Ureter (tissue), 1 donor: ENCODE results near the gene JAGN1. TPM values are rescaled to one million over a fixed set of nuclear protein-coding genes. Genes with fewer than 3 reads are reported as not detected.
"Not testable (repeated sequence)": the region's sequence is repeated elsewhere in the genome, so short reads cannot be mapped to it uniquely, and the experiment has no call there.

Experiments
- DNase-seq: peaks from one replicate; pipeline ENCODE4 v3.0.0-alpha.2; 2020; ENCODE audit warnings: low spot score
- total RNA-seq: library from RNA; stranded (reverse); gene quantifications from one replicate; pipeline ENCODE4 v1.2.4, GENCODE V29; 2023
- donor health status: DM: yes; HTN: yes; CAD: no.

JAGN1 gene
- total RNA-seq, result 26.6 TPM

GRCh38 chr3:9890249-9891071, at the start of gene JAGN1:
JAGN1 (plus strand) TSS chr3:9890610; CDS start chr3:9890723, 113 bp downstream.
- DNase-seq, result peak; percentile 92

GRCh38 chr3:9841015-9841414, 49.4 kb upstream of the JAGN1 start:
- DNase-seq, result no peak

GRCh38 chr3:9843715-9844438, 46.5 kb upstream of the JAGN1 start, which contains the start of gene RPUSD3:
RPUSD3 (minus strand) TSS chr3:9844008; CDS start chr3:9843990, 18 bp downstream.
- DNase-seq, result peak; percentile 99

GRCh38 chr3:9846231-9846630, 44.2 kb upstream of the JAGN1 start:
- no peak for DNase-seq

GRCh38 chr3:9846931-9847488, 43.4 kb upstream of the JAGN1 start:
- no peak for DNase-seq

DNA sequence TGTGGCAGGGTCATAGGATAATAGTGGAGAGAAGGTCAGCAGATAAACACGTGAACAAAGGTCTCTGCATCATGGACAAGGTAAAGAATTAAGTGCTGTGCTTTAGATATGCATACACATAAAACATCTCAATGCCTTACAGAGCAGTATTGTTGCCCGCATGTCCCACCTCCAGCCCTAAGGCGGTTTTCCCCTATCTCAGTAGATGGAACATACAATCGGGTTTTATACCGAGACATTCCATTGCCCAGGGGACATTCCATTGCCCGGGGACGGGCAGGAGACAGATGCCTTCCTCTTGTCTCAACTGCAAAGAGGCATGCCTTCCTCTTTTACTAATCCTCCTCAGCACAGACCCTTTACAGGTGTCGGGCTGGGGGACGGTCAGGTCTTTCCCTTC, 42.5 kb upstream of the JAGN1 start:
- not testable (repeated sequence) for DNase-seq

- not testable (repeated sequence) for DNase-seq
Measured at GRCh38 chr3:9848860-9849259, 41.5 kb upstream of the JAGN1 start.

GRCh38 chr3:9851383-9851782, 39.0 kb upstream of the JAGN1 start:
- not testable (repeated sequence) for DNase-seq

DNA sequence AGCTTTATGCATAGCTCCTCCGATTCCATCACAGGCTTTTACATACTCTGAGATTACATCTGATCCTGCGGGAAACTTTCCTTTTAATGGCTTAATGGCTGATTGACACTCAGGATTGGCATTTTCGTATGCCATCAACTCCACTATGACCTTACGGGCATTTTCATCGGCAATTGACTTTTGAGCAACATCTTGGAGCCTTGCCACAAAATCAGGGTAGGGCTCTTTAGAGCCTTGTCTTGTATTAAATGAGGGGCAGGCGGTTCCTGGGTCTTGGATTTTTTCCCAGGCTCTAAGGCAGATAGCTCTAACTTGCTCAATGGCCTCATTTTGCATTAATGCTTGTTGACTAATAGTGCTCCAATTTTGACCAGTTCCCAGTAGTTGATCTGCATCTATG, 38.5 kb upstream of the JAGN1 start:
- not testable (repeated sequence) for DNase-seq

GRCh38 chr3:9852528-9852927, 37.9 kb upstream of the JAGN1 start:
- no peak for DNase-seq

GRCh38 chr3:9854291-9854940, 36.0 kb upstream of the JAGN1 start:
- not testable (repeated sequence) for DNase-seq

GRCh38 chr3:9855594-9855993, 34.8 kb upstream of the JAGN1 start:
- no peak for DNase-seq

DNA sequence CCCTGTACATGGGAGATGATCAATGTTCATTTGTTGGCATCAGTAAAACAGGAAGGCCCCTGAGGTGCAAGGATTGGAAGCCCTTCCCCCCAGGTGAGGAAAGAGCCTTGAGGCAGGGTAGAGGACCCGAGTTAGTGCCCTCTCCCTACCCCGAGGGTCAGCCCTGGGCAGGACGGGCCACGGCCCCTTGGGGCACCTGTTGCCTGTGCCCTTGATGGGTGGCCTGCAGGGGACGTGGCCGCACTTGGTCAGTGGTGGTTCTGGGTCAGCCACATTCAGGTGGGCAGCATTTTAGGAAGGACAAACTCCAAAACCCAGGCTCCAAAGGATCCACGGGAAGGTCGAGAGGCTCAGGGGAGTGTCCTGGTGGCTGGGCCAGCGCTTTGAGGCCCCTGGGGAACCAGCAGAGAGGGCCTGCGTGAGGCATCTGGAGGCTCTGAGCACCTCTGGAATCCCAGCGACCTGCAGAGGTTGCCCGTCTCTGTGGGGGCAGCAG, 30.8 kb upstream of the JAGN1 start:
- no peak for DNase-seq

GRCh38 chr3:9861201-9861600, 29.2 kb upstream of the JAGN1 start:
- DNase-seq, result no peak

GRCh38 chr3:9861626-9862130, 28.7 kb upstream of the JAGN1 start:
- no peak for DNase-seq

- DNase-seq, result peak; percentile 67
Measured at GRCh38 chr3:9862391-9863057, 27.9 kb upstream of the JAGN1 start.

DNA sequence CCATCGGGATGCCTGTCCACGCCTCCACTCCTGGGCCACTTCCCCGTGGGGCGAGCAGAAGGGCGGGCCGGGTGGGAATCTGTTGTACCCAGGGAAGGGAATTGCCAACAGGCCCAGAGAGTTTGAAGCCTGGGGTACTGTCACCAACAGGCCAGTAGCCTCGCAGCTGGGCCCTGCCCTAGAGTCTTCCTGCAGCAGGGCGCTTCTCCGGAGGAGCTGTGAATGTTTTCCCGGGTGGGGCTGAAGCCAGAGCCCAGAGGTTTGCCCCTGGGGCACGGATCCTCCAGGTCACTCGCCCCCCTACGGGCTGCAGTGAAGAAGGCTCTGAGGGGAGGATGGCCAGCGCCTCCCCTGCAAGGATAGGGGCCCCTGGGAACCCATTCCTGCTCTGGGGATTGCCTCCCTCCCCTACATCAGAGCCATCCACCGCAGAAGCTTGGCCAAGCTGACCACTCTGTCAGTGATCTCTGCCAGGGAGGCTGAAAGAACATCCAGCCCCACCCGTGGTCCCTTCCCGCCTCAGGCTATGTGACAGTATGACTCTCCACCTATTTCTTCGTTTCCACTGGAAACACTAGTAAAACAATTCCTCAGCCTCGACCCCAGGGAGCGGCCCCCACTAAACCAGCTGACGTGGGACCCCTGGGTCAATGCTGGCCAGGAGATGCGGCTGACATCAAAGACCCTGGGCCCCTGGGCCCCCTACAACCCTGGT, 27.2 kb upstream of the JAGN1 start:
- DNase-seq, result no peak

- peak; percentile 75 for DNase-seq
Measured at GRCh38 chr3:9864200-9864927, 26.0 kb upstream of the JAGN1 start.

GRCh38 chr3:9865125-9865637, 25.2 kb upstream of the JAGN1 start:
- not testable (repeated sequence) for DNase-seq
